Measurements from ENCODE around the gene DNAJC16.

The DNAJC16 gene

GRCh38 chr1:15621975-15622374 lies 95.3 kb downstream of the DNAJC16 start (continued):
- TF ChIP-seq TSHZ2 (CRISPR knock-in tag; IDR thresholded peaks at IDR 0.05): no peak
- TF ChIP-seq ZNF8 (CRISPR knock-in tag; IDR thresholded peaks at IDR 0.05): no peak
- no peak for TF ChIP-seq TCF4 (CRISPR knock-in tag; IDR thresholded peaks at IDR 0.05; ENCODE audit: borderline replicate concordance)
- no peak for TF ChIP-seq ZFP3 (CRISPR knock-in tag; IDR thresholded peaks at IDR 0.05)
- no peak for TF ChIP-seq RARB (CRISPR knock-in tag; IDR thresholded peaks at IDR 0.05)
- no peak for TF ChIP-seq ZNF70 (CRISPR knock-in tag; IDR thresholded peaks at IDR 0.05)
- no peak for TF ChIP-seq PATZ1 (CRISPR knock-in tag; IDR thresholded peaks at IDR 0.05; ENCODE audit: borderline replicate concordance)

GRCh38 chr1:15622712-15623373 lies 96.2 kb downstream of the DNAJC16 start:
- ATAC-seq: no peak
- no peak for TF ChIP-seq ZNF8 (CRISPR knock-in tag; IDR thresholded peaks at IDR 0.05)
- TF ChIP-seq ISL1 (CRISPR knock-in tag; IDR thresholded peaks at IDR 0.05): no peak
- no peak for TF ChIP-seq TSHZ2 (CRISPR knock-in tag; IDR thresholded peaks at IDR 0.05)
- TF ChIP-seq ZNF565 (CRISPR knock-in tag; conservative IDR thresholded peaks at IDR 0.05; ENCODE audit: low read depth): no peak
- no peak for TF ChIP-seq TCF4 (CRISPR knock-in tag; IDR thresholded peaks at IDR 0.05; ENCODE audit: borderline replicate concordance)
- TF ChIP-seq POU6F1 (CRISPR knock-in tag; IDR thresholded peaks at IDR 0.05; ENCODE audit: borderline replicate concordance, low read depth): no peak
- TF ChIP-seq BACH2 (CRISPR knock-in tag; IDR thresholded peaks at IDR 0.05; ENCODE audit: borderline replicate concordance): no peak
- no peak for TF ChIP-seq PPARA (CRISPR knock-in tag; IDR thresholded peaks at IDR 0.05; ENCODE audit: borderline replicate concordance)
- no peak for TF ChIP-seq ESRRG (CRISPR knock-in tag; IDR thresholded peaks at IDR 0.05)
- no peak for TF ChIP-seq SNAI2 (CRISPR knock-in tag; IDR thresholded peaks at IDR 0.05)
- no peak for TF ChIP-seq ZNF70 (CRISPR knock-in tag; IDR thresholded peaks at IDR 0.05)
- TF ChIP-seq ARNTL (CRISPR knock-in tag; IDR thresholded peaks at IDR 0.05; ENCODE audit: borderline replicate concordance, low read depth): no peak
- no peak for TF ChIP-seq RARB (CRISPR knock-in tag; IDR thresholded peaks at IDR 0.05)
- TF ChIP-seq CSDC2 (CRISPR knock-in tag; IDR thresholded peaks at IDR 0.05): no peak
- TF ChIP-seq OSR1 (CRISPR knock-in tag; IDR thresholded peaks at IDR 0.05): no peak
- no peak for TF ChIP-seq PATZ1 (CRISPR knock-in tag; IDR thresholded peaks at IDR 0.05; ENCODE audit: borderline replicate concordance)

- no peak for TF ChIP-seq ARNTL (CRISPR knock-in tag; IDR thresholded peaks at IDR 0.05; ENCODE audit: borderline replicate concordance, low read depth)
- no peak for TF ChIP-seq PATZ1 (CRISPR knock-in tag; IDR thresholded peaks at IDR 0.05; ENCODE audit: borderline replicate concordance)
- no peak for TF ChIP-seq TOX (CRISPR knock-in tag; IDR thresholded peaks at IDR 0.05; ENCODE audit: borderline replicate concordance)
- no peak for TF ChIP-seq BACH2 (CRISPR knock-in tag; IDR thresholded peaks at IDR 0.05; ENCODE audit: borderline replicate concordance)
- ATAC-seq: no peak
Measured at GRCh38 chr1:15623435-15623834, 96.8 kb downstream of the DNAJC16 start.

All from SK-N-SH treated with all-trans-retinoic acid at 6 μM for 48 hours (cell line).